HG02623 (cell line): ENCODE data around the gene KCNC1.

ENCODE experiments used
- ATAC-seq: cut with Tn5 transposase; IDR thresholded peaks from one replicate; pipeline ENCODE4 v1.9.1; 2021; ENCODE audit warnings: moderate library complexity; ENCODE audit not compliant: unreplicated experiment

Gene KCNC1

DNA sequence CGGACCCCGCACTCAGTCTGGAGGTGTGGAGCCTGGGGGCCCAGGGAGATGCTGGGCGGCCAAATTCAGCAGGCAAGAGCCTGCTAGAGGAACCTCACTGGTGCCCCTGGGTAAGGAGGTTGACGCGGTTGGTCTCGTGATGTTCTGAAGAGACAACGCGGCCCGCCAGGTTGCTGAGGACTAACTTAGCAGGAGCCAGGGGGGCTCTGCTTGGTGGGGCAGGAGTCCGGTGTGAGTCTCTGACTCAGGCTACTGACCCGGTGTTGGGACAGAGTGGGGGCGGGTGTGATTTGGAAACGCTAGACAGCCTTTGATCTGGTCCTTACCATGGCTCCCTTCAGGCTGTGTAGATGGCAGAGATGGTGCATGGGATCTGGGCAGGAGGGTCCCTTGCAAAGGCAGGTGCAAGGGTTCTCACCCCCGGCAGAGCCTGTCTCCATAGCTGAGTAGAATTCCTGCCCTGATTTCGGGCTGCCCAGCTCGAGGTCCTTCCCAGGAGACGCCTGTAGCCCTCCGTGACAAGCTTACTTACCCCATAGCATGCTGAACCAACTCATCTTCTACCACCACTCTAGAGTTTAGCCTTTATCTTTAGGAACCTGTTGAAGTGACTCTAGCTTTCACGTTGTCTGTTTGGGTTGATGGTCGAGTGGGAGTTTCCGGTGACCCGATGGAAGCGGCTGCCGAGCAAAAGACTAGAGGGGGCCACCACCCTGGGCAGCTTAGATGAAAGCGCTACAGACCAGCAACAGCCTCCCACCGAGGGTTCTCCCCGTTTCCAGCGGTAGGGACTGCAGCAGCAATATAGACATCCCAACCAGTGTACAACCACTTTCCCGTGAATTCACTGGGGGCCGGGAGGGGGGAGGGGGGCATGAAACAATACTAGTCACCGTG lies 38.4 kb downstream of the KCNC1 start:
- ATAC-seq: no peak

DNA sequence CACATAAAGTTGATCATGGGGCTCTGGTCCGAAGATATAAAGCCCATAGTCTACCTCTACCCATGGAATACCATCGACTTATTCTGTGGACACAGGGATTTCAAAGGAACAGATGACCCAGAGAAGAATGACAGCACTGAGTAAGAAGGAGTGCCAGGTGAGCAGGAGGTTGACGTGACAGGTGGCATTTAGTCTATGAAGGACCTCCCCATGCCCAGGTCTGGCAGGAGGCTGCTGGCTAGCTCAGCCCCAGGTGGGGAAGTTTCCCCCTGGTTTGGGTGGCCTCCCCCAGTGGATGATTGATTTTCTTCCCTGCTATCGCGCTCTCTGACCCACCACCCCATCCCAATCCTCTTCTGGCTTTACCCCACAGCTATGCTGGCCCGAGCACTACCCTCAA lies 39.1 kb downstream of the KCNC1 start:
- no peak for ATAC-seq

DNA sequence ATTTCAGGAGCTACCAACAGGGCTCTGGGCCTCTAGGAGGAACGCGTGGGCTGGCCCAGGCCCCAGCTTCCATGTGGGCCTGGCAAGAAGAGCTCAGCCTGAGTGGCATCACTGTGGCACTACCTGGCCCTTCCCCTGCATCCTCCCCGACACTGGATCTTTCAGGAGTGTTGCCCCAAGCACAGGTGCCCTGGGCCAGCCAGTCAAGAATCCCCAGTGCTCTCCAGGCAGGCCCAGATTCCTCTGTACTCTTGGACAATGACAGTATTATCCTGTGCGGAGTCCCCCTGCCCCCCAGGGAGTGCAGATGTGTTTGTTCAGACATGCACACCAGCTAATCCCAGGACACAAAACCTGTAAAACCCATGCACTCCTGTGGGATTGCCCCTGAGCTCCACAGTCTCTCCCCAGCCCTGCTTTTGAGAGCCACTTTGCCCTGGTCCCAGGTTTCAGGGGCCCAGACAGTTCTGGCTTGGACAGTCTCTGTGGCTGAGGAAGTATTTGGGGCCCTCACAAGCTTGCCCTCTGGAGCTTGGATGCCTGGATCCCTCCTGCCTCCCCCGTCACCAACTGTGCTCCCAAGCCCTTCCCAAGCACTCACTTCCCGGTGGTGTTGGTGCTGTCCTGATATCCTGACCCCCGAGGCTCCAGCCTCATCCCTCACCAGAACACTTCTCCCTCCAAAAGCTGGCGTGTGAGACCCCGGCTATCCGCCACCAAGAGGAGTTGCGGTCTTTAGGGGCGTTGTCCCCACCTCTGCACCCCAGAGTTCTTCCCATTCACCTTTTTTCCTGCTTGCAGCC lies 39.9 kb downstream of the KCNC1 start:
- ATAC-seq: no peak

DNA sequence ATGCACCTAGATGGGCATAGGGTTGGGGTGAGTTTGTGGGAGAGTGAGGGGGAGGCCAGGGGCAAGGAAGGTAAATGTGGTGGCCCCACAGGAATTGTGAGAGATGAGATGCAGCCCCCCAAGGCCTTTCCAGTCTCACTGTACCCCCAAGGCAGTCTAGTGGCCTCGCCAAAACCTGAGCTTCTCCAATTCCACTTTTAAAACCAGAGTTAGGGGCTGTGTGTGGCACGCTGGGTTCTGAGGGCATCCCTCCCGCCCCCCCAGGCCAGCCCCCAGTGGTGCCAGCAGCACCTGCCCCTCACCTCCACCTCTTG lies 40.4 kb downstream of the KCNC1 start:
- no peak for ATAC-seq

DNA sequence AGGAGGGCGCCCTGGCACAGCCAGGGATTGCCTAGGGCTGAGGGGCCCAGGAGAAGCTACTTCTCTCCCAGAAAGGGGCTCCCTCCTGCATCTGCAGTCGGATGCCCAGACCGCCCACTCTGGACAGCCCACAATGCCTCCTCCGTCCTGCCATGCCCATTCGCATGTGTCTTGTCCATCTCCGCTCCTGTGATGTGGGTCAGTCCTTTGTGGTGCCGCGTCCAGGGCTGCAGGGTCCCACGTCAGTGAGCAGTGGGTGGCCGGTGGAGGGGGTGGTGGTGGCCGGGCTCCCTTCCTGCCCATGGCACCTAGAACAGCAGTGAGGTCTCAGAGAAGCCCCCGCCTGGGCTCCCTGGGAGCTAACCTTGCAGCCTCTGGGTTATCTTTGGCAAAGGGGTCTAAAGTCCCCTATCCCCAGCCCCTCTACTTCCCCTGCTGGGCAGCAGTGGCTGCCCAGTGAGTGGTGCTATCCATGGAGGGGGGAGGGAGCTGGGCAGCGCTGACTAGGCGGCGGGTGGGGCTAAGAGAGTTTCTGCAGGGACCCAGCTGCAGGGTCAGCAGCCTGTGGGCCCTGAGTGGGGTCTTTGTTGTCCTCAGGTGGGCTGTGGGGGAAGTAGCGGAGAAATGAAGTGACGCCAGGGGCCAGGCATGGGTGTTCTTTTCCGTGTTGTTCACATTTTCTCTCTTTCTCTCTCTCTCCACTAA lies 41.1 kb downstream of the KCNC1 start:
- no peak for ATAC-seq

DNA sequence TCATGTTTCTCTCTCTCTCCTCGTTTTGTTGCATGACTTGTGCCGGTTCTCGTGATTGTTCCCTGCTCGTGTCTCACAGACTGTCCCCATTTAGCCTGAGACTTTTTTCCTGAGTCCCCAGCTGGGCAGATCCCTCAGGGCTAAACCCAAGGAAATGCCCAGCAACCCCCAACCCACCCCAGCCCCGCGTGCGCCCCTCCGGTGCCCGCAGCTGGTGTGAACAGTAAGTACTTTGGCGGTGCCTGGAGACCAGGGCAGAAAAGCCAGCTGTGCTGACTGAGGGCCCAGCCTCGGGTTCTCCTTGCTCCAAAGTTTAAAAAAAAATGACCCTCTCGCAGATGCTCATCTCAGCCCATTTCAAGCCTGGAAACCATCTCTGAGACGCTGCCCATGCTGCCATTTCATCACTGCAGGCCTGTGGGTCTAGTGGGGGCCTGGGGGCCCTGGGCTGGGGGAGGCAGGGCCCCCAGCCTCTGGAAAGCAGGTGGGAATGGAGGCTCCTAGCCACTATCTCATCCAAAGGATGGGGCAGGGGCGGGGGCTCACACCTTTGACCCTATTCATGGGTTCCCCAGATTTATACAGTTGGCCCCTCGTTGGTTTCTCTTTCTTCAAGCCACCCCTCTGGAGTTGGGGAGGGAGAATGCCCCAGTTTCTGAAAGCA lies 41.8 kb downstream of the KCNC1 start:
- no peak for ATAC-seq

DNA sequence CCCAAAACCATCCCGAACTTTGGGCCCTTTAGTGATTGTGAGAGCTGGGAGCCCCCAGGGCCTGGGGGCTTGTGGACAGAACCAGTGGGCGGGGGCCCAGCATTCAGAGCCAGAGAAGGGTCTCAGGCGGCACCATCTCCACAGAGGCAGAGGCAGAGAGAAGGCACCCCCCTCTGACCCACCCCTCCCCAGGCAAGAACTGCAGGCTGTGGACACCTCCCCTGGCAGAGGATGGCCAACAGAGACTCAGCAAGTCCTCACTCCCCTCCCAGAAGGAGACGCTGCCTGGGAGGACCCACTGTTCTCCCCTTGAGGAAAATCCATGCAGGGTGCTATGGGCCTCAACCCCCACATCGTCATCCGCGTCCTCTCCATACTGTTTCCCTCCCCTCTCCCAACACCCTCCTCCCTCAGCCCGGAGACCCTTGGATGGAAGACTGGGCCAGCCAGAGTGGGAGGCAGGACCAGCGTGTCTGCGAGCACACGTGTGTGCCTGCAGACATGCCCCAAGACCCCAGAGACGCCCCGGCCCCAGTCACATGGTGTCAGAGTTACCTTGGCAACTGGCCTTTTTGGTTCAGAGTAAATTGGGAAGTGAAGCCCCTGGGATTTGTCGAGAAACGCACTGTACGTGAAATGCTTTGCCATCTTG lies 42.6 kb downstream of the KCNC1 start:
- no peak for ATAC-seq

DNA sequence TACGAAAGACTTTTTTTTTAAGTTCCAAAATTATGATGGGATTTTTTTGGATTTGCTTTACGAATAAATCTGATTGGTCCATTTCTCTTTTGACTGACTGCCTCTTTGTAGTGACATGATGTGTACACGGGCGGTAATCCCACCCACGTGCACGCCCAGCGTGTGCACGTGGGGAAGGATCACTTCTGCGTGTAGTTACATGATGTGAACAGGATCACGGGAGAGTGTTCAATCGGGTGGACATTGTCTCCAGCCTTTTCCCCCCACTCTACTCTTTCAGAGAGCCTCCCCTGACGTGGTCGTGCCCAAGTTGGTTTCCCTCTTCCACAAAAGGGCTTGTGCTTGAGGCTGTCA lies 43.1 kb downstream of the KCNC1 start:
- no peak for ATAC-seq

DNA sequence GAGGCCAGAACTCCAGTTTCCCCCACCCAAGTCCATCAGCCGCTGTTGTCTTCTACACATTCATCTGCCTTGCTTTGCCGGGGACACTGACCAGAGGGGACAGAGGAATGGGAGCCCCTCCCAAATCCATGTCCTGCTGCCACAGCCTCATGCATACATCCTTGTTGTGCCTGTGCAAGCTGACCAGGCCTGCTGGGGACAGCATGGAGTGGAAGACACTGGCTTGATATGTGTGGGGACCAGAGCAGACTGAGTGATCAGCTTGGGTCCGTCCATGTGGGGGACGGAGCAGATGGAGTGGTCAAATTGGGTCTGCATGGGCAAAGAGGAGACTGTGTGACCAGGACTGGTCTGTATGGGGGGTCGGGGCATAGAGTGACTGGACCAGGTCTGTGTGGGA lies 43.8 kb downstream of the KCNC1 start:
- no peak for ATAC-seq

DNA sequence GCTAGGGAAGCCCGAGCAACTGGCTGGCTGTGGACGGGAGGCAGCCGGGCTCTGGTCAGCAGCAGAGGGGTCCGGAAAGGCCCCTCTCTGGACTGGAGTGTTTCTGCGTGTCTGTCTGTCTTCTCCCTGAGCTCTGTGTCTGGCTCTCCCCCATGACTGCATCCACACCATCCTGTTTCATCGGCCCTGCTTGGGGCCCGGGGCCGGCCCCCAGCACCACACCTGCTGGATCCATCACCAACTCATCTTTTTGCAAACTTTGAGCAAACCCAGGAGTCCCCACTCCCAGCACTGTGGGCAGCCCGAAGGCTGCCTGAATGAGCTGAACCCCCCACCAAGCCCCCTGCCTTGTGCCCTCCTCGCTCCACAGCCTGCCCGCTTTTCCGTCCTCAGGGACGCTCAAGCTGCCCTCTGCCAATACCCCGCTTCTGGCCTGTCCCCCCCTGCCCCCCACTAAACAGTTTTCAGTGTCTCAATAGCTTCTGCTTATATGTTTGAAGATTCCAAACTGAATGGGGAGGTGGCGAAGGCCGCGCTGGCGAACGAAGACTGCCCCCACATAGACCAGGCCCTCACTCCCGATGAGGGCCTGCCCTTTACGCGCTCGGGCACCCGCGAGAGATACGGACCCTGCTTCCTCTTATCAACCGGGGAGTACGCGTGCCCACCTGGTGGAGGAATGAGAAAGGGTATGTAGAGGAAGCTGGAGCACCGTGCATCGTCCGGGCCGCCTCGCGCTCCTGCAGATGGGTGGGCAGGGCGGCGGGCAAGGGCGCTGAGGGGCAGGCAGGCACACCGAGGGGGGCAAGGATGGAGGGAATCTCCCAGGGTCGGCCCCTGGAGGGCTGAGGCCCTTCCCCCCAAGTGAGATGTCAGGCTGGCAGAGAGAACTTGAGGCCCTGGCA lies 44.6 kb downstream of the KCNC1 start:
- no peak for ATAC-seq

DNA sequence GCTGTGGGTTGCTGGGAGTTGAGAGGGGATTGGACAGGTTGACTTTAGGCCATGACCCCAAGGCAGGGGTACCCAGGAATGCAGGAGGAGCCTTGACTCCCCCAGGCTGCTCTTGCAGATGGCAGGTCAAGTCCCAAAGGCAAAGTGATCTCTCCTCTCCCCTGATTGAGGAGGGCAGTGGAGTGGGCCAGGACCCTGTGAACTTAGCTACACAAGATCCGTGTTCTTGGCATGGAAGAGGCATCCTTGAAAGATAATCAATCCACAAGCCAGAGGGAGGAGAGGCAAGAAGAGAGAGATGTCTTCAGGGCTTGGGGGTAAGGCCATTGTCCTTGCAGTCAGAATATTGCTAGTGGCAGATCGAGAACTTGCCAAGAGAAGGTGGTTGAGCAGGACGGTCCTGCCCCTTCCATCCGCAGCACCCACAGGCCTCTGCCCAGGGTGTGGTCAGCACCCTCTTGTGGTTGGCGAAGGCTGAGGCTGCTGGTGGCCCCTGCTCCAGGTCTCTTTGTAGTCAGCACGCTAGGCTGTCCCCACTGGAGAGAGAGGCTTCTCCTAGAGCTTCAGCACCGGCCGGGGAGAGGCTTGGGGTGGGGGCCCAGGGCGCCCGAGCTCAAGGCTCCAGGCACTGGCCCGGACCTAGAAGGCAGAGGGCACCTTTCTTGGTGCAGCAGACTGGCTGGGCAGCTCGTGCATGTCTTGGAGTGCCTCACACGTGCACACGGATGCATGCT lies 45.4 kb downstream of the KCNC1 start:
- ATAC-seq: no peak

DNA sequence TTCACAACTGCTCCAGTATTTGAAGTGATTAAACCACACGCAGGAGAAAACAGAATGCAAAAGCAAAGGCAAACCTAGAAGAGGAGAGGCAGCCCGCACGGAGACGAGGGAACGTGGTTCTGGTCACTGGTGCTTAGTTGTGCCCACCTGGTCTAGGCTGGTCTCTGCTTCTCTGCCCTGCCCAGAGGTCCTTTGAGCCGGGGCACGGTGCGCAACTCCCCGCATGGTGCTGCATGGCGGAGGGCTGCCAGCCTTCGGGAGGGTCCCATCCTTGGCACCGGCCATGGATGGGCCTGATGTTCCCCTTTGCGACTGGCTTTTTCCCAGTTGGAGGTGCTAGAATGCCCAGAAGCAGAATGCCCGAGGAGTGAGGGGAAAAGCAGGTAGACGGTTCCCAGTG lies 46.1 kb downstream of the KCNC1 start:
- no peak for ATAC-seq

DNA sequence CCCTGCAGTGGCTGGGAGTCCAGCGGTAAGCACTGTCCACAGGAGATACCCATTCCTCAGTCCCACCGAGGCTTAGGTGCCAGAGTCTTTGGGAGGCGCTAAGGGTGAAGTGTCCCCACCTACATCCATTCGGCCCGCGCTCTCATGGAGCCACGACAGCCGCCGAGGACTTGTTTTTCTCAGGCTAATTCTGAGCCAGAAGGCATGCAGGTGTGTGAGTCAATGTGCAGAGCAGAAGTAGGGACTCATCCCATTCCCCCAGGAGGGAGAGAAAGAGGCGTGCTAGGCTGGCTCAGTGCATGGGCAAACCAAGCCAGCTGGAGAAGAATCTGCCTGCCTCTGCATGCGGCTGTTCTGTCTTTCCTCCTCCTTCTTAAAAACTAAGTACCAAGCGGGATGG lies 46.6 kb downstream of the KCNC1 start:
- no peak for ATAC-seq

DNA sequence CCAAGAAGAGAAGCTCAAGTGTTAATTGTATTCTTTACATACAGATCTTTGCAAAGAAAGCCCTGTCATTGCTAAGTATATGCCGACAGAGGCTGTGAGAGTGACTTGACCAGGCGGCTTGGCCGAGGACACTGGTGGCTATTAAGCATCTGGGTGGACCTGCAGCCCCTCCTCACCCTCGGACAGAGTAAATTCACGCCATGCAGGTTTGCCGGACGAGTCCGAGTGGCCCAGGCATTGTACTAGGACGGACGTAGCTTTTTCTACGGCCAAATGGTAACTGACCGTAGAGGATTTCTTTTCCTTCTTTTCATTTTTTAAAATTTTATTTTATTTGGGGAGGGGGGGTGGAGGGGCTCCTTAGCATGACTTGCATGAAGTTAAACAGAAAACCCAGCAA lies 47.0 kb downstream of the KCNC1 start:
- ATAC-seq: no peak

DNA sequence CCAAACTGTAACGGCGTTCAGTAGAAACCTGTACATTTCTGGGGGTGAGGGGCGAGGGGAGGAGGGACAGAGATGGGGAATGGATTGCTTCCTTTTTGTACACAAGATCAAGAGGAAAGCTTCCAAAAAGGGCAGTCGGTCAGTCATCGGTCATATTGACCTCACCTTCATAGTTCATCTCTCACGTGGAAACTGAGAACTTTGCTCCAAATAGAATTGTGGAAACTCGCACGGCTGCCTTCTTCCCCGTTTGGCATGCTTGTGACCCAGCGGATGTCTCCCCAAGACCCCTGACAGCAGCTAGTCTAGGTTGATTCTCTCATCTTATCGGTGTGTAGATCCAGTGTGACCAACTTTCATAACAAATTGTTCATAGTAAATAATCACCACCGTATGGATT lies 47.6 kb downstream of the KCNC1 start:
- ATAC-seq: no peak

DNA sequence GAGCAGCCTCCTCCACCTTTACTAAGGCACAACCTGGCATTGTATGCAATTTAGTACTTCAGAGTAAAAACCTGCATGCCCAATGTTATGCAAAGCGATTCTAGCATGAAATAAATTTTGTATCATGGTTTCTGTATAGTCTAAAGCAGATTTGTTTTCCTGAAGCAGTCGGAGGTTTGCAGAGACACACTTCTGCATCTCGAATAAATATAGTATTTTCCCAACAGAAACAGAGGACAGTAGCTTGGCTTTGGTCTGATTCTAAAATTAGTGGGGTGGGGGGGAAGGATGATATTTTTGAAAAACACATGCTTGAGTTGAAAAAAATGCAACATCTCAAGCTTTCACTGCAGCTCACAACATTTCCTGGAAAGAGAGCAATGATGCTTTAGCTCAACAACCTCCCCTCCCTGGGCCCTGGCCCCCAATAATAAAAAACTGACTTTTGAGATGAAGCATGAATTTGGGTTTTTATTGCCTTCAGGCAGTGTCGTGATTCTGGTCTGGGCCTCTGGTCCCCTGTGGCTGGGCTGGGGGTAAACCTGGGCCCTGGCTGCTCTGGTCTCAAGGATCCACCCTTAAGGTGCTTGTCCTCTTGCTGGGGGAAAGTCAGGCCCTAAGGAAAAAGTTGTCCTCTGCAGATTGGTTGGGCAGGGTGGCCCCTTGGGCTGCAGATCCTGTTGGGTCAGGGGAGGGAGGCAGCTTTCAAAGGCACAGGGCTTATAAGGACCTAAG lies 48.2 kb downstream of the KCNC1 start:
- no peak for ATAC-seq

DNA sequence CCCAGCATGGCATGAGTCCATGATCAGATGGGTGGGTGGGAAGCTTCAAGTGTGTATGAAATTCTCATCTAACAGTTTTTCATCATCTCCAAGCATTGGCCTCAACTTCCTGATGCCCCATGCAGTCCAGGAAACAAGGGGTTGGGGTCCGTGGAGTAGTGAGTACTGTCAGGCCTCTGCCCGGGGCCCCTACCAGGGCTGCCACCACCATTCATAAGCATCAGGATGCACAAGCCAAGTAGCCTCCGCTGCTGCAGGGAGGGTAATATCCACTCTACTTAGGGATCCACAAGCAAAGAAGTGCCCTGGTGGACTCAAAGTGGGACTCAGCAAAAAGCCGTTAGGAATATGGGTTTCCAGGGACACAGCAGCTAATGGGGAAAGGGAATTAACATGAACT lies 49.3 kb downstream of the KCNC1 start:
- no peak for ATAC-seq

DNA sequence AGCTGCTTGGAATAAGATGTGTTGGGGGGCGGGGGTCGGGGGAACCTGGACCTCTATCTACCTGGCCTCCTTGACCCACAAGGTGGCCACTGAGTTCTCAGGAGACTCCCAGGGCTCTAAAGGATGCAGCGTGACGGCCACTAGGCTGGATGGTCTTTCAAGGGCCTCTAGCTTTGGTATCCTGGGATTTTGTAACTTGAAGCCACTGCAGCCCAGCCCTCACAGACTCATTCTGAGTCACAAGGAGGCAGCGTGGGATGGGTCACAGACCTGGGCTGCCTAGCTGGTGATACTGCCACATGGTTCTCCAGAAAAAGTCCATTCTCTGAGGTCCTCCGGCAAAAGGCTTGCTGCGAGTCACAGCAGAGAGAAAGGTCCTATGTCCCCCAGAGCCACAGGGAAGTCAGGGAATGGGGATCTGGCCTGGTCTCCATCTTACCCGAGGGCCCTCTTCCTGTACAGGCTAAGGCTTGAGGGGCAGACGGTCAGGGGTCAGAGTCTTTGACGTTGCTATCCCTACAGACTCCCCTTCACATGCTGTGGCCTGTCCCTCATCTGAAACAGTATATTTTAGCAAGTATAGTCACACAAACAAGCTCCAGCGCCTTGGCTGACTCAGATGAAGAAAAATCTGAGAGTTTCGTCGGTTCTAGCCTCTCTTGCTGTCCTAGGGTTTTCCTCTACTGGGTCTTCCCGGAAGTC lies 52.4 kb downstream of the KCNC1 start:
- ATAC-seq: no peak
